Liver (tissue), 3 donors: ENCODE data around the gene PDRG1.

ENCODE experiments used
- GABPA ChIP-seq, 2 donors: IDR thresholded peaks in 1 of 2; conservative IDR thresholded peaks in 1 of 2; 2 replicates each; pipeline ENCODE4 v1.6.1; 2016; ENCODE audit warnings: antibody characterized with exemption in 2 of 2, mild to moderate bottlenecking in 1 of 2, moderate library complexity in 1 of 2
- HNF4A ChIP-seq, 2 donors: conservative IDR thresholded peaks; 2 replicates each; pipeline ENCODE4 v1.6.1; 2016; ENCODE audit warnings: antibody characterized with exemption in 2 of 2, mild to moderate bottlenecking in 2 of 2
- JUND ChIP-seq, 2 donors: IDR thresholded peaks; 2 replicates each; pipeline ENCODE4 v1.6.1; 2016; ENCODE audit warnings: antibody characterized with exemption in 2 of 2
- NR2F2 ChIP-seq: IDR thresholded peaks from 2 replicates; pipeline ENCODE4 v1.6.1; 2016; ENCODE audit warnings: antibody characterized with exemption
- RAD21 ChIP-seq, 2 donors: IDR thresholded peaks; 2 replicates each; pipeline ENCODE4 v1.6.1; 2016; ENCODE audit warnings: antibody characterized with exemption in 2 of 2, mild to moderate bottlenecking in 2 of 2
- YY1 ChIP-seq: IDR thresholded peaks from 2 replicates; pipeline ENCODE4 v1.6.1; 2016; ENCODE audit warnings: antibody characterized with exemption, mild to moderate bottlenecking
- TF ChIP-seq, protein P1 (sequence below): IDR thresholded peaks from 2 replicates; pipeline ENCODE4 v1.6.1; 2016; ENCODE audit warnings: antibody characterized with exemption, mild to moderate bottlenecking
- TF ChIP-seq, protein P2 (sequence below): fragments of 150-350 bp; IDR thresholded peaks from 2 replicates; pipeline ENCODE4 v1.5.1; 2017; ENCODE audit warnings: improper control_type of control experiment, low read depth, low read length; ENCODE audit not compliant: missing input control
- TF ChIP-seq, protein P3 (sequence below): IDR thresholded peaks from 2 replicates; pipeline ENCODE4 v1.6.1; 2016; ENCODE audit warnings: antibody characterized with exemption
- TF ChIP-seq, protein P4 (sequence below): IDR thresholded peaks from 2 replicates; pipeline ENCODE4 v1.6.1; 2016; ENCODE audit warnings: antibody characterized with exemption
- TF ChIP-seq, protein P5 (sequence below): IDR thresholded peaks from 2 replicates; pipeline ENCODE4 v1.6.1; 2016; ENCODE audit warnings: antibody characterized with exemption
- donor health status: healthy.
- donor health status: healthy.

DNA sequence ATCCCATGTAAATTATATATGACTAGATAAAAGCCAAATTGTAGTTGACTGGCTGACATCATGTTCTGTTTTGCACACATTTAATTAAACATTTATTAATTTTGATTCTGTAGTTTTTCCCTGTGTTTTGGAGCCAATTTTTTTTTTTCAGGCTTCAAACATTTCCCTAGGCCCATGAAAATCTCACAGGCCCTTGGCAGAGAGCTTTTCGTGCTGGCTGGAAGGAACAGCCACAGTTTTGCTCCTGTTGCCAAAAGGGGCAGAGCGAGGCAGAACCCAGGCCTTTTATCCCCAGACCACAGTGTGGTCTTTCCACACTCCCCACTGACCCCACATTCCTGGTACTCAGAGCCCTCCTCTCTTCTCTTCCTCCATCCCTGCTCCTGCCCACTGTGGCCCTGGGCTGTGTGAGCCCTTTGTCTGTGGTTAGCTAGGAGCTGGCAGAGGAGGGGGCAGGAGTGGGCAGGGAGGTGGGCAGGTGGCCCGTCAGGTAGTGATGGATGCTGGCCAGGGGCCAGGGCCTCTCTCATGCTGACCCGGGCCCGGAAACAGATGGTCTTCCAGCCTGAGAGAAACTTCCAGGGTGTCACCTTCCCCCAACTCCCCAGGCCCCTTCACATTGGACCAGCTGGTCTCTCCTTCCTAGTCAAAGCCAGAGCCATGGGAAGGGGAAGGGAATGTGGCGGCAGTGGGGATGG lies 38.9 kb upstream of the PDRG1 start:
- TF ChIP-seq, protein P1, sequence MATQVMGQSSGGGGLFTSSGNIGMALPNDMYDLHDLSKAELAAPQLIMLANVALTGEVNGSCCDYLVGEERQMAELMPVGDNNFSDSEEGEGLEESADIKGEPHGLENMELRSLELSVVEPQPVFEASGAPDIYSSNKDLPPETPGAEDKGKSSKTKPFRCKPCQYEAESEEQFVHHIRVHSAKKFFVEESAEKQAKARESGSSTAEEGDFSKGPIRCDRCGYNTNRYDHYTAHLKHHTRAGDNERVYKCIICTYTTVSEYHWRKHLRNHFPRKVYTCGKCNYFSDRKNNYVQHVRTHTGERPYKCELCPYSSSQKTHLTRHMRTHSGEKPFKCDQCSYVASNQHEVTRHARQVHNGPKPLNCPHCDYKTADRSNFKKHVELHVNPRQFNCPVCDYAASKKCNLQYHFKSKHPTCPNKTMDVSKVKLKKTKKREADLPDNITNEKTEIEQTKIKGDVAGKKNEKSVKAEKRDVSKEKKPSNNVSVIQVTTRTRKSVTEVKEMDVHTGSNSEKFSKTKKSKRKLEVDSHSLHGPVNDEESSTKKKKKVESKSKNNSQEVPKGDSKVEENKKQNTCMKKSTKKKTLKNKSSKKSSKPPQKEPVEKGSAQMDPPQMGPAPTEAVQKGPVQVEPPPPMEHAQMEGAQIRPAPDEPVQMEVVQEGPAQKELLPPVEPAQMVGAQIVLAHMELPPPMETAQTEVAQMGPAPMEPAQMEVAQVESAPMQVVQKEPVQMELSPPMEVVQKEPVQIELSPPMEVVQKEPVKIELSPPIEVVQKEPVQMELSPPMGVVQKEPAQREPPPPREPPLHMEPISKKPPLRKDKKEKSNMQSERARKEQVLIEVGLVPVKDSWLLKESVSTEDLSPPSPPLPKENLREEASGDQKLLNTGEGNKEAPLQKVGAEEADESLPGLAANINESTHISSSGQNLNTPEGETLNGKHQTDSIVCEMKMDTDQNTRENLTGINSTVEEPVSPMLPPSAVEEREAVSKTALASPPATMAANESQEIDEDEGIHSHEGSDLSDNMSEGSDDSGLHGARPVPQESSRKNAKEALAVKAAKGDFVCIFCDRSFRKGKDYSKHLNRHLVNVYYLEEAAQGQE = no peak
- TF ChIP-seq, protein P2, sequence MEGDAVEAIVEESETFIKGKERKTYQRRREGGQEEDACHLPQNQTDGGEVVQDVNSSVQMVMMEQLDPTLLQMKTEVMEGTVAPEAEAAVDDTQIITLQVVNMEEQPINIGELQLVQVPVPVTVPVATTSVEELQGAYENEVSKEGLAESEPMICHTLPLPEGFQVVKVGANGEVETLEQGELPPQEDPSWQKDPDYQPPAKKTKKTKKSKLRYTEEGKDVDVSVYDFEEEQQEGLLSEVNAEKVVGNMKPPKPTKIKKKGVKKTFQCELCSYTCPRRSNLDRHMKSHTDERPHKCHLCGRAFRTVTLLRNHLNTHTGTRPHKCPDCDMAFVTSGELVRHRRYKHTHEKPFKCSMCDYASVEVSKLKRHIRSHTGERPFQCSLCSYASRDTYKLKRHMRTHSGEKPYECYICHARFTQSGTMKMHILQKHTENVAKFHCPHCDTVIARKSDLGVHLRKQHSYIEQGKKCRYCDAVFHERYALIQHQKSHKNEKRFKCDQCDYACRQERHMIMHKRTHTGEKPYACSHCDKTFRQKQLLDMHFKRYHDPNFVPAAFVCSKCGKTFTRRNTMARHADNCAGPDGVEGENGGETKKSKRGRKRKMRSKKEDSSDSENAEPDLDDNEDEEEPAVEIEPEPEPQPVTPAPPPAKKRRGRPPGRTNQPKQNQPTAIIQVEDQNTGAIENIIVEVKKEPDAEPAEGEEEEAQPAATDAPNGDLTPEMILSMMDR = no peak
- TF ChIP-seq NR2F2 (no peak), JUND (IDR thresholded peaks at IDR 0.05) (no peak), GABPA (IDR thresholded peaks at IDR 0.05 in 1 of 2, conservative IDR thresholded peaks at IDR 0.05 in 1 of 2) (no peak), RAD21 (IDR thresholded peaks at IDR 0.05) (no peak), HNF4A (conservative IDR thresholded peaks at IDR 0.05) (no peak), YY1 (no peak)
- TF ChIP-seq, protein P3, sequence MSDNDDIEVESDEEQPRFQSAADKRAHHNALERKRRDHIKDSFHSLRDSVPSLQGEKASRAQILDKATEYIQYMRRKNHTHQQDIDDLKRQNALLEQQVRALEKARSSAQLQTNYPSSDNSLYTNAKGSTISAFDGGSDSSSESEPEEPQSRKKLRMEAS = no peak
- TF ChIP-seq, protein P4, sequence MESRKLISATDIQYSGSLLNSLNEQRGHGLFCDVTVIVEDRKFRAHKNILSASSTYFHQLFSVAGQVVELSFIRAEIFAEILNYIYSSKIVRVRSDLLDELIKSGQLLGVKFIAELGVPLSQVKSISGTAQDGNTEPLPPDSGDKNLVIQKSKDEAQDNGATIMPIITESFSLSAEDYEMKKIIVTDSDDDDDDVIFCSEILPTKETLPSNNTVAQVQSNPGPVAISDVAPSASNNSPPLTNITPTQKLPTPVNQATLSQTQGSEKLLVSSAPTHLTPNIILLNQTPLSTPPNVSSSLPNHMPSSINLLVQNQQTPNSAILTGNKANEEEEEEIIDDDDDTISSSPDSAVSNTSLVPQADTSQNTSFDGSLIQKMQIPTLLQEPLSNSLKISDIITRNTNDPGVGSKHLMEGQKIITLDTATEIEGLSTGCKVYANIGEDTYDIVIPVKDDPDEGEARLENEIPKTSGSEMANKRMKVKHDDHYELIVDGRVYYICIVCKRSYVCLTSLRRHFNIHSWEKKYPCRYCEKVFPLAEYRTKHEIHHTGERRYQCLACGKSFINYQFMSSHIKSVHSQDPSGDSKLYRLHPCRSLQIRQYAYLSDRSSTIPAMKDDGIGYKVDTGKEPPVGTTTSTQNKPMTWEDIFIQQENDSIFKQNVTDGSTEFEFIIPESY = no peak
- TF ChIP-seq, protein P5, sequence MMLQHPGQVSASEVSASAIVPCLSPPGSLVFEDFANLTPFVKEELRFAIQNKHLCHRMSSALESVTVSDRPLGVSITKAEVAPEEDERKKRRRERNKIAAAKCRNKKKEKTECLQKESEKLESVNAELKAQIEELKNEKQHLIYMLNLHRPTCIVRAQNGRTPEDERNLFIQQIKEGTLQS = no peak
